B cell (primary cell): Measurements from ENCODE around the gene STT3A. TPM values are rescaled to one million over a fixed set of nuclear protein-coding genes. Genes with fewer than 3 reads are reported as not detected.

Source experiments
- ATAC-seq: fragments of 200-7000 bp; cut with Tn5 transposase; one replicate; pipeline ENCODE4 v1.10.0; 2021; ENCODE audit warnings: low read depth, mild to moderate bottlenecking, moderate number of reproducible peaks, moderate library complexity
- CTCF ChIA-PET: fragments of 350-600 bp; sonication (Branson Sonifier 250); formaldehyde crosslinking; loops from one replicate; lab custom pipeline; 2021; ENCODE audit warnings: antibody characterized with exemption, inconsistent platforms; lab: Charles Lee
- POLR2A ChIA-PET: fragments of 350-600 bp; sonication (Branson Sonifier 250); formaldehyde crosslinking; loops from one replicate; lab custom pipeline; 2021; ENCODE audit warnings: antibody characterized with exemption; lab: Charles Lee
- DNase-seq: peaks from one replicate; pipeline ENCODE4 v3.0.0; 2013
- H2AFZ ChIP-seq: 2 replicates; pipeline ENCODE4 v1.6.1; 2012; ENCODE audit warnings: mild to moderate bottlenecking, low read depth, low read length; ENCODE audit not compliant: insufficient read depth, poor library complexity, severe bottlenecking
- H3K27ac ChIP-seq, 2 donors: 1 replicate in 1 of 2; 2 replicates in 1 of 2; pipeline ENCODE4 v1.5.1; 2012 to 2013; ENCODE audit warnings: low read length in 2 of 2, mild to moderate bottlenecking in 2 of 2, moderate library complexity in 1 of 2
- H3K27me3 ChIP-seq, 4 experiments: fragments of 200-600 bp in 1 of 4; sonication (generic) in 1 of 4; replicated peaks in 1 of 4; 1 replicate in 2 of 4; 2 replicates in 2 of 4; pipeline versions ENCODE4 v1.6.1 to v1.7.0; 2013 to 2016; ENCODE audit warnings: low read length in 3 of 4, mild to moderate bottlenecking in 2 of 4, mixed read lengths in 1 of 4, moderate library complexity in 1 of 4; ENCODE audit not compliant: insufficient read depth in 4 of 4, control insufficient read depth in 3 of 4; ENCODE audit errors: control extremely low read depth in 1 of 4
- H3K36me3 ChIP-seq, 2 experiments: replicated peaks in 1 of 2; 1 replicate in 1 of 2; 2 replicates in 1 of 2; pipeline versions ENCODE4 v1.6.1 to v1.7.1; 2013; ENCODE audit warnings: low read length in 1 of 2; ENCODE audit not compliant: insufficient read depth in 2 of 2, control insufficient read depth in 1 of 2; ENCODE audit errors: control extremely low read depth in 1 of 2, extremely low read depth in 1 of 2
- H3K4me1 ChIP-seq, 2 donors: fragments of 200-600 bp in 1 of 2; sonication (generic) in 1 of 2; 1 replicate in 1 of 2; 2 replicates in 1 of 2; pipeline versions ENCODE4 v1.5.1 to v1.6.1; 2013 to 2017; ENCODE audit warnings: low read length in 2 of 2; ENCODE audit not compliant: control insufficient read depth in 2 of 2, insufficient read depth in 2 of 2
- H3K4me2 ChIP-seq: replicated peaks from 2 replicates; pipeline ENCODE3; 2012; ENCODE audit warnings: mild to moderate bottlenecking, low read depth, low read length; ENCODE audit not compliant: poor library complexity, severe bottlenecking
- H3K4me3 ChIP-seq, 5 experiments: fragments of 200-600 bp in 1 of 5; sonication (generic) in 1 of 5; 1 replicate in 3 of 5; 2 replicates in 2 of 5; pipeline versions ENCODE4 v1.5.1 to v1.7.0; 2011 to 2016; ENCODE audit warnings: low read length in 4 of 5, mild to moderate bottlenecking in 4 of 5, low read depth in 2 of 5, control low read depth in 1 of 5, moderate library complexity in 1 of 5; ENCODE audit not compliant: insufficient read depth in 1 of 5; ENCODE audit errors: control extremely low read depth in 1 of 5, extremely low read depth in 1 of 5
- H3K79me2 ChIP-seq: fragments of 200-600 bp; sonication (generic); one replicate; pipeline ENCODE4 v1.6.0; 2016; ENCODE audit warnings: low read length; ENCODE audit not compliant: control insufficient read depth, insufficient read depth
- H3K9ac ChIP-seq: fragments of 200-600 bp; sonication (generic); 2 replicates; pipeline ENCODE4 v1.6.1; 2017; ENCODE audit warnings: mild to moderate bottlenecking, low read length, moderate library complexity
- H3K9me3 ChIP-seq, 3 donors: one replicate each; pipeline versions ENCODE4 v1.6.1 to v1.7.1; 2013; ENCODE audit warnings: low read length in 2 of 3; ENCODE audit not compliant: control insufficient read depth in 2 of 3, insufficient read depth in 1 of 3; ENCODE audit errors: control extremely low read depth in 1 of 3
- H4K20me1 ChIP-seq: 2 replicates; pipeline ENCODE4 v1.6.0; 2012; ENCODE audit warnings: mild to moderate bottlenecking, low read length; ENCODE audit not compliant: insufficient read depth, control insufficient read depth, poor library complexity, severe bottlenecking
- H3K27ac Mint-ChIP-seq: one replicate; pipeline ENCODE4 v1.8.0; 2021; ENCODE audit warnings: mixed read lengths
- H3K27me3 Mint-ChIP-seq: one replicate; pipeline ENCODE4 v1.8.0; 2021; ENCODE audit warnings: mixed read lengths
- H3K4me1 Mint-ChIP-seq: one replicate; pipeline ENCODE4 v1.8.0; 2021; ENCODE audit warnings: mixed read lengths
- H3K4me3 Mint-ChIP-seq: one replicate; pipeline ENCODE4 v1.8.0; 2021; ENCODE audit warnings: mixed read lengths
- H3K9me3 Mint-ChIP-seq: one replicate; pipeline ENCODE4 v1.8.0; 2022; ENCODE audit warnings: mixed read lengths; ENCODE audit not compliant: insufficient read depth
- EZH2 ChIP-seq: IDR thresholded peaks from 2 replicates; pipeline ENCODE4 v1.6.1; 2012; ENCODE audit warnings: borderline replicate concordance, low read depth, mild to moderate bottlenecking, moderate library complexity, low read length; ENCODE audit not compliant: insufficient read depth, poor library complexity, severe bottlenecking
- WGBS: methylation state at CpG from one replicate; pipeline ENCODE4 v1.1.5; 2013; ENCODE audit warnings: missing lambda C conversion rate; ENCODE audit not compliant: insufficient coverage; 5-methylcytosine and 5-hydroxymethylcytosine counted together
- intact Hi-C: fragments of 100-400 bp; cut with micrococcal nuclease; formaldehyde crosslinking; loops from one replicate; pipeline ENCODE4 v1.10.0; 2022
- polyA plus RNA-seq: library from polyadenylated mRNA; depleted of rRNA; stranded (reverse); fragments of >200 nt; gene quantifications from 2 replicates; pipeline ENCODE4 v1.2.3, GENCODE V29; 2012
- total RNA-seq, 2 donors: library from RNA; stranded (reverse); fragments of 120-200 nt in 1 of 2; gene quantifications; 1 replicate in 1 of 2; 2 replicates in 1 of 2; pipeline versions ENCODE4 v1.2.3 to v1.2.4, GENCODE V29; 2013 to 2022
- TF ChIP-seq, protein P1 (sequence below): fragments of 200-600 bp; IDR thresholded peaks from one replicate; pipeline ENCODE4 v1.8.0; 2022; ENCODE audit warnings: antibody characterized with exemption, mild to moderate bottlenecking

The STT3A gene
- total and polyA plus RNA-seq, 2 donors (not counting 1 experiment from before 2014, with no cell fraction given) = 29.7 to 78.4 TPM

DNA sequence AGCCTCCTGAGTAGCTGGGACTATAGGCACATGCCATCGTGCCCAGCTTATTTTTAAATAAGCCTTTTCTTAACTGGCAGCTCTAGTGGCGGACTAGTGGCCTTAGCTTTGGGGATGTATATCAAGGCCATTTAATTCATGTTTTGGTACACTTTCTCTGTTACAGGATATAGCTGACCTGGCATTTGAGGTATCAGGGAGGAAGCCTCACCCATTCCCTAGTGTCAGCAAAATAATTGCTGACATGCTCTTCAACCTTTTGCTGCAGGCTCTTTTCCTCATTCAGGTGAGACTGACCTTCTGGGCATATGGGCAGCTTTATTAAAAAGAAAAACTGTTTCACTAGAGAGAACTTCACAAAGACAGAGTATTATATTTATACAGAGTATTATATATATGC lies 13.9 kb upstream of the STT3A start:
- no peak for DNase-seq
- Histone ChIP-seq H3K4me1 (no peaks in the 10 kb centered on the region), H3K27ac (no peak overlapping the region), H2AFZ (no peak overlapping the region), H3K9ac (no peak overlapping the region), H3K9me3 (no peaks in the 10 kb centered on the region), H3K36me3 (peaks cover 7 to 80% of the 10 kb centered on the region in 2 experiments), H4K20me1 (no peaks in the 10 kb centered on the region), H3K4me2 (no peak overlapping the region), H3K27me3 (no peaks in the 10 kb centered on the region), H3K79me2 (no peaks in the 10 kb centered on the region), H3K4me3 (no peak overlapping the region)
- Mint-ChIP-seq H3K27me3 (no peaks in the 10 kb centered on the region), H3K4me3 (no peak overlapping the region), H3K27ac (no peak overlapping the region), H3K4me1 (no peaks in the 10 kb centered on the region), H3K9me3 (no peaks in the 10 kb centered on the region)
- TF ChIP-seq EZH2 = no peak
- TF ChIP-seq, protein P1, sequence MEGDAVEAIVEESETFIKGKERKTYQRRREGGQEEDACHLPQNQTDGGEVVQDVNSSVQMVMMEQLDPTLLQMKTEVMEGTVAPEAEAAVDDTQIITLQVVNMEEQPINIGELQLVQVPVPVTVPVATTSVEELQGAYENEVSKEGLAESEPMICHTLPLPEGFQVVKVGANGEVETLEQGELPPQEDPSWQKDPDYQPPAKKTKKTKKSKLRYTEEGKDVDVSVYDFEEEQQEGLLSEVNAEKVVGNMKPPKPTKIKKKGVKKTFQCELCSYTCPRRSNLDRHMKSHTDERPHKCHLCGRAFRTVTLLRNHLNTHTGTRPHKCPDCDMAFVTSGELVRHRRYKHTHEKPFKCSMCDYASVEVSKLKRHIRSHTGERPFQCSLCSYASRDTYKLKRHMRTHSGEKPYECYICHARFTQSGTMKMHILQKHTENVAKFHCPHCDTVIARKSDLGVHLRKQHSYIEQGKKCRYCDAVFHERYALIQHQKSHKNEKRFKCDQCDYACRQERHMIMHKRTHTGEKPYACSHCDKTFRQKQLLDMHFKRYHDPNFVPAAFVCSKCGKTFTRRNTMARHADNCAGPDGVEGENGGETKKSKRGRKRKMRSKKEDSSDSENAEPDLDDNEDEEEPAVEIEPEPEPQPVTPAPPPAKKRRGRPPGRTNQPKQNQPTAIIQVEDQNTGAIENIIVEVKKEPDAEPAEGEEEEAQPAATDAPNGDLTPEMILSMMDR = no peak
- no CpG with 5 or more reads among the region's 2 CpGs for WGBS
- intact Hi-C loops = no loop called here
- ChIA-PET POLR2A (no interaction called here), CTCF (no interaction called here)
- ATAC-seq = no peak

DNA sequence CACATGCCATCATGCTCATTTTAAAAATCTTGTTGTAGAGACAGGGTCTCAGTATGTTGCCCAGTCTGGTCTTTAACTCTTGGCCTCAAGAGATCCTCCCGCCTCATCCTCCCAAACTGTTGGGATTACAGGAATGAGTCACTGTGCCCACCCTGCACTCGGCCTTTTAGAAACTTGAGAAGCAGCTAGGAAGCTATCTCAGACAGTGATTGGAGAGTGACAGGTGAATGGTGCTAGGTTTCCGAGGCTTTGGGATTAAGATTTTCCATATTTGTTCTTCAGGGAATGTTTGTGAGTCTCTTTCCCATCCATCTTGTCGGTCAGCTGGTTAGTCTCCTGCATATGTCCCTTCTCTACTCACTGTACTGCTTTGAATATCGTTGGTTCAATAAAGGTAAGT lies 12.8 kb upstream of the STT3A start:
- Histone ChIP-seq H3K27me3 (no peaks in the 10 kb centered on the region), H3K4me2 (no peak overlapping the region), H2AFZ (no peak overlapping the region), H3K4me1 (no peaks in the 10 kb centered on the region), H3K36me3 (peaks cover 4 to 83% of the 10 kb centered on the region in 2 experiments), H3K79me2 (no peaks in the 10 kb centered on the region), H3K27ac (no peak overlapping the region), H3K9me3 (no peaks in the 10 kb centered on the region), H4K20me1 (no peaks in the 10 kb centered on the region), H3K4me3 (no peak overlapping the region), H3K9ac (no peak overlapping the region)
- no peak overlapping the region for H3K4me3 Mint-ChIP-seq
- intact Hi-C loops = no loop called here
- WGBS = 100% methylated on average over 2 of the region's 5 CpGs
- H3K4me1 Mint-ChIP-seq = no peaks in the 10 kb centered on the region
- ATAC-seq (no peak), DNase-seq (no peak)
- H3K27me3 Mint-ChIP-seq = no peaks in the 10 kb centered on the region
- H3K27ac Mint-ChIP-seq = no peak overlapping the region
- no peaks in the 10 kb centered on the region for H3K9me3 Mint-ChIP-seq
- ChIA-PET POLR2A (no interaction called here), CTCF (no interaction called here)
- TF ChIP-seq, protein P1 = no peak
